GM21360 (cell line): ENCODE data around the gene FAM114A1.

Experiments
- ATAC-seq: cut with Tn5 transposase; IDR thresholded peaks from one replicate; pipeline ENCODE4 v1.9.1; 2021; ENCODE audit warnings: mild to moderate bottlenecking, moderate library complexity; ENCODE audit not compliant: unreplicated experiment

Gene FAM114A1

GRCh38 chr4:38994135-38994534, 126.5 kb downstream of the FAM114A1 start:
- ATAC-seq, result no peak
